ENCODE measurements around the gene OR9A2. TPM values are rescaled to one million over a fixed set of nuclear protein-coding genes. Genes with fewer than 3 reads are reported as not detected.

The OR9A2 gene
- total and polyA plus RNA-seq, 10 of the 15 experiments (the other 5 are each of a cell fraction or from before 2014, with no cell fraction given) = not detected

- peak; percentile 51; the same call in 1 of the 2 replicates for TF ChIP-seq CREM (IDR thresholded peaks at IDR 0.05; ENCODE audit: low read depth)
- no peak for TF ChIP-seq TCF7 (IDR thresholded peaks at IDR 0.05; ENCODE audit: borderline replicate concordance)
- peak in 1 of 2 experiments; percentile 25; a peak in 1 of 4 replicates for TF ChIP-seq BHLHE40 (IDR thresholded peaks at IDR 0.05; ENCODE audit: borderline replicate concordance in 1 of 2, low read depth in 2 of 2, low read length in 1 of 2)
- peak; percentile 59; the same call in 1 of the 2 replicates for TF ChIP-seq FOXM1 (IDR thresholded peaks at IDR 0.05; ENCODE audit: low read depth, low read length)
- TF ChIP-seq CTCF (IDR thresholded peaks at IDR 0.05 in 2 of 3, conservative IDR thresholded peaks at IDR 0.05 in 1 of 3; ENCODE audit: control insufficient read depth in 2 of 3, extremely low read depth in 1 of 3, insufficient read depth in 1 of 3, low read depth in 3 of 3, low read length in 3 of 3) = peak; percentile 92 to 97 (median 94)
- peak; percentile 84 for TF ChIP-seq YY1 (IDR thresholded peaks at IDR 0.05; ENCODE audit: low read depth, low read length)
- no peak for TF ChIP-seq SUZ12 (IDR thresholded peaks at IDR 0.05; ENCODE audit: unreplicated experiment)
- TF ChIP-seq, protein P1, sequence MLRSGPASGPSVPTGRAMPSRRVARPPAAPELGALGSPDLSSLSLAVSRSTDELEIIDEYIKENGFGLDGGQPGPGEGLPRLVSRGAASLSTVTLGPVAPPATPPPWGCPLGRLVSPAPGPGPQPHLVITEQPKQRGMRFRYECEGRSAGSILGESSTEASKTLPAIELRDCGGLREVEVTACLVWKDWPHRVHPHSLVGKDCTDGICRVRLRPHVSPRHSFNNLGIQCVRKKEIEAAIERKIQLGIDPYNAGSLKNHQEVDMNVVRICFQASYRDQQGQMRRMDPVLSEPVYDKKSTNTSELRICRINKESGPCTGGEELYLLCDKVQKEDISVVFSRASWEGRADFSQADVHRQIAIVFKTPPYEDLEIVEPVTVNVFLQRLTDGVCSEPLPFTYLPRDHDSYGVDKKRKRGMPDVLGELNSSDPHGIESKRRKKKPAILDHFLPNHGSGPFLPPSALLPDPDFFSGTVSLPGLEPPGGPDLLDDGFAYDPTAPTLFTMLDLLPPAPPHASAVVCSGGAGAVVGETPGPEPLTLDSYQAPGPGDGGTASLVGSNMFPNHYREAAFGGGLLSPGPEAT (IDR thresholded peaks at IDR 0.05; ENCODE audit: low read depth) = no peak
- peak; percentile 97 for TF ChIP-seq RAD21 (IDR thresholded peaks at IDR 0.05; ENCODE audit: insufficient read depth, low read depth, low read length)
- no peak for TF ChIP-seq SUPT20H (IDR thresholded peaks at IDR 0.05; ENCODE audit: borderline replicate concordance, control insufficient read depth, low read depth, low read length)
- peak; percentile 59 for TF ChIP-seq RUNX3 (IDR thresholded peaks at IDR 0.05; ENCODE audit: low read length)
- TF ChIP-seq KLF5 (IDR thresholded peaks at IDR 0.05; ENCODE audit: partially characterized antibody) = no peak
Observed at GRCh38 chr7:143008007-143008901, 18.7 kb downstream of the OR9A2 start (continued).
